Fibroblast of villous mesenchyme (primary cell): ENCODE results near the gene CDC42BPB. TPM values are rescaled to one million over a fixed set of nuclear protein-coding genes. Genes with fewer than 3 reads are reported as not detected.
A peak's percentile ranks its signal among the peaks of the same experiment; 100 is the strongest.
"Not testable (repeated sequence)": the region's sequence is repeated elsewhere in the genome, so short reads cannot be mapped to it uniquely, and the experiment has no call there.

ENCODE experiments used
- DNase-seq: peaks from one replicate; pipeline ENCODE4 v3.0.0-alpha.2; 2010; ENCODE audit warnings: low read depth
- H3K4me3 ChIP-seq: 2 replicates; pipeline ENCODE4 v1.5.1; 2011; ENCODE audit warnings: low read depth, mild to moderate bottlenecking, low read length
- CTCF ChIP-seq: IDR thresholded peaks from 2 replicates; pipeline ENCODE4 v1.5.1; 2012; ENCODE audit warnings: low read depth, mild to moderate bottlenecking, low read length; ENCODE audit not compliant: insufficient read depth
- total RNA-seq: library from RNA; depleted of rRNA; stranded (reverse); fragments of >200 nt; gene quantifications from 2 replicates; pipeline ENCODE4 v1.2.3, GENCODE V29; 2012

Gene CDC42BPB
- total RNA-seq, 1 donor = 122 TPM

- no peak overlapping the region for H3K4me3 ChIP-seq
- DNase-seq = no peak
- TF ChIP-seq CTCF = no peak
Observed at GRCh38 chr14:102899516-102899900, 157.8 kb downstream of the CDC42BPB start.

GRCh38 chr14:102898776-102899515 lies 158.4 kb downstream of the CDC42BPB start:
- DNase-seq = no peak
- TF ChIP-seq CTCF = no peak
- H3K4me3 ChIP-seq = no peak overlapping the region

- no peak overlapping the region for H3K4me3 ChIP-seq
- DNase-seq = no peak
- TF ChIP-seq CTCF = no peak
Observed at GRCh38 chr14:102898298-102898697, 159.1 kb downstream of the CDC42BPB start.

GRCh38 chr14:102897299-102898027 lies 159.9 kb downstream of the CDC42BPB start:
- TF ChIP-seq CTCF = no peak
- DNase-seq = no peak
- no peak overlapping the region for H3K4me3 ChIP-seq

- not testable (repeated sequence) for DNase-seq
Observed at GRCh38 chr14:102896735-102897134, 160.6 kb downstream of the CDC42BPB start.

GRCh38 chr14:102893452-102893851 lies 163.9 kb downstream of the CDC42BPB start:
- peak; percentile 96 for DNase-seq
- H3K4me3 ChIP-seq = no peak overlapping the region
- TF ChIP-seq CTCF = no peak

More at GRCh38 chr14:102896735-102897134, 160.6 kb downstream of the CDC42BPB start:
- H3K4me3 ChIP-seq = not testable (repeated sequence)

- TF ChIP-seq CTCF = no peak
- H3K4me3 ChIP-seq = no peak overlapping the region
- no peak for DNase-seq
Observed at GRCh38 chr14:102892651-102893050, 164.7 kb downstream of the CDC42BPB start.
